ENCODE data around the gene THOP1. TPM values are rescaled to one million over a fixed set of nuclear protein-coding genes. Genes with fewer than 3 reads are reported as not detected.

Gene THOP1
- polyA plus RNA-seq, 2 of the 4 experiments (the other 2 are of a cell fraction): 43.5 to 90.5 TPM

DNA sequence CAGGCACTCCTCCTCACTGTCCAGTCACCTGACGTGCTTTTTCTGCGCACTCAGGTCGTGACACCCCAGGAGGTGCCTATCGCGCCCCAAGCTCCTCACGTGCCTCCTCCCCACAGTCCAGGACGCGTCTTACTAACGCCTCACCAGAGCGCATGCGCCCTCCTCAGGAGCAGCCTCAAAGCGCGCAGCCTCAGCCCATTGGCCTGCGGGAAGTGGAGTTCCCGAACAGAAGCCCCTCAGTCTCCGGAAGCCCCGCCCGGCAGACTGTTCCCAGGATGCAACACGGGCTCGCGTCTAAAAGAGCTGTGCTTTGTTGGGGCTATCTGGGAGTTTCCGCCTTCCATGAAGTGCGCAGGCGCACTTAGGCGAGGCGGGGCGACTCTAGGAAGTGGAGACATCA lies 73.6 kb downstream of the THOP1 start:
- Histone ChIP-seq H3K27ac (no peak overlapping the region), H3K4me2 (no peak overlapping the region), H3K4me3 (no peak overlapping the region), H3K9me3 (peaks cover 49% of the 10 kb centered on the region), H3K4me1 (no peaks in the 10 kb centered on the region)
- ATAC-seq: no peak
- 80% methylated on average over 23 of the region's 27 CpGs for WGBS (ENCODE audit: missing lambda C conversion rate)
- ChIA-PET POLR2A (interaction anchor here (0.5 kb wide), 1 partner anchor 412 kb away, joined by 3 read pairs; no protein-coding TSS in a partner anchor), CTCF (interaction anchor here (0.6 kb wide), 1 partner anchor 39 kb away, joined by 3 read pairs; the partner anchor contains the start of gene ZNF554)
- no peak for TF ChIP-seq PHF8 (IDR thresholded peaks at IDR 0.05; ENCODE audit: borderline replicate concordance, low read depth)
- TF ChIP-seq HOXA7 (CRISPR knock-in tag; IDR thresholded peaks at IDR 0.05): no peak
- FAIRE-seq: no peak
- DNase-seq (ENCODE audit: low read depth in 1 of 2, low spot score in 1 of 2): no peak

DNA sequence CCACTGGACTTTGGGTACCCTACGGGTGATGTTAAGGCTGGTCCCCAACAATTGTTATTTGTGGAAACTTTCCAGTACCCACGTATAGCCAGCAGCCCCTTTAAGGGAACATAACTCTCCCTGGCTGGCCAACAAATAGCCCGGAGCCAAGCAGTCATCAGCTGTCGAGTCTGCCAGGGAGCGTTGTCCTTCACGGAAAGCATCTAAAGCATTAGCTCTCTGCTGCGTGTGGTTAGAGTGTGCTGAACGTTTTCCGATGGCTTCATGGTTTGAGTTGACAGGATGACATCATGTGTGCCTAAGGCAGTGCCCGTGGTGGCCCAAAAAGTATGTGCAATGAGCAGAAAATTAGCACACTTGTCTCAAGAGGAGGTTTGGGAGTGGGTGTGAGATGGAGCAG lies 78.5 kb downstream of the THOP1 start:
- Histone ChIP-seq H3K4me1 (no peaks in the 10 kb centered on the region), H3K27ac (no peak overlapping the region), H3K9me3 (peaks cover 26% of the 10 kb centered on the region; the same call in 2 of the 3 replicates), H3K4me2 (no peak overlapping the region), H3K4me3 (no peak overlapping the region)
- ChIA-PET POLR2A (no interaction called here), CTCF (interaction anchor here (0.6 kb wide), 1 partner anchor 24 kb away, joined by 3 read pairs; no protein-coding TSS in a partner anchor)
- TF ChIP-seq FOSB (CRISPR knock-in tag; IDR thresholded peaks at IDR 0.05): no peak
- no peak for TF ChIP-seq ATOH8 (CRISPR knock-in tag; IDR thresholded peaks at IDR 0.05; ENCODE audit: low read depth)
- no peak for TF ChIP-seq EHMT2 (IDR thresholded peaks at IDR 0.05; ENCODE audit: low read depth)
- TF ChIP-seq HEYL (CRISPR knock-in tag; IDR thresholded peaks at IDR 0.05): no peak
- TF ChIP-seq RARB (CRISPR knock-in tag; IDR thresholded peaks at IDR 0.05): no peak
- DNase-seq (ENCODE audit: low read depth in 1 of 2, low spot score in 1 of 2): no peak
- no peak for ATAC-seq
- 19% methylated on average over 8 of the region's 10 CpGs for WGBS (ENCODE audit: missing lambda C conversion rate)
- FAIRE-seq: no peak

Other genes starting within 250 kb of the THOP1 start
- gene GNG7, start 82.8 kb upstream of the THOP1 start, polyA plus RNA-seq (2011; rRNA removed): 0.04 and 0.08 TPM in 2 replicates
- gene GNG7, start 82.8 kb upstream of the THOP1 start, polyA plus RNA-seq (2017; fragmentation: RNase III; extraction: RNeasy Plus Mini Kit Qiagen cat#74134 plus additional on column Dnase treatment): 0.06 to 0.08 TPM (median 0.07 TPM) in 3 replicates
- 1.6 and 2.5 TPM in 2 replicates for gene DIRAS1, start 64.1 kb upstream of the THOP1 start, polyA plus RNA-seq (2011; rRNA removed)
- 2.6 to 4.3 TPM (median 3.7 TPM) in 3 replicates for gene DIRAS1, start 64.1 kb upstream of the THOP1 start, polyA plus RNA-seq (2017; fragmentation: RNase III; extraction: RNeasy Plus Mini Kit Qiagen cat#74134 plus additional on column Dnase treatment)
- gene SLC39A3, start 45.5 kb upstream of the THOP1 start, polyA plus RNA-seq (2011; rRNA removed): 29.6 and 38.1 TPM in 2 replicates
- gene SLC39A3, start 45.5 kb upstream of the THOP1 start, polyA plus RNA-seq (2017; fragmentation: RNase III; extraction: RNeasy Plus Mini Kit Qiagen cat#74134 plus additional on column Dnase treatment): 25.0 to 28.3 TPM (median 26.5 TPM) in 3 replicates
- gene SGTA, start 2.2 kb upstream of the THOP1 start, polyA plus RNA-seq (2011; rRNA removed): 39.1 and 44.4 TPM in 2 replicates
- 47.6 to 51.6 TPM (median 48.0 TPM) in 3 replicates for gene SGTA, start 2.2 kb upstream of the THOP1 start, polyA plus RNA-seq (2017; fragmentation: RNase III; extraction: RNeasy Plus Mini Kit Qiagen cat#74134 plus additional on column Dnase treatment)
- 0.54 and 0.75 TPM in 2 replicates for gene ZNF554, start 34.4 kb downstream of the THOP1 start, polyA plus RNA-seq (2011; rRNA removed)
- gene ZNF554, start 34.4 kb downstream of the THOP1 start, polyA plus RNA-seq (2017; fragmentation: RNase III; extraction: RNeasy Plus Mini Kit Qiagen cat#74134 plus additional on column Dnase treatment): 0.33 to 0.65 TPM (median 0.63 TPM) in 3 replicates
- gene ZNF555, start 56.0 kb downstream of the THOP1 start, polyA plus RNA-seq (2011; rRNA removed): 2.3 and 3.7 TPM in 2 replicates
- gene ZNF555, start 56.0 kb downstream of the THOP1 start, polyA plus RNA-seq (2017; fragmentation: RNase III; extraction: RNeasy Plus Mini Kit Qiagen cat#74134 plus additional on column Dnase treatment): 1.4 to 1.7 TPM (median 1.5 TPM) in 3 replicates
- not detected in 2 replicates for gene ZNF556, start 81.8 kb downstream of the THOP1 start, polyA plus RNA-seq (2011; rRNA removed)
- gene ZNF556, start 81.8 kb downstream of the THOP1 start, polyA plus RNA-seq (2017; fragmentation: RNase III; extraction: RNeasy Plus Mini Kit Qiagen cat#74134 plus additional on column Dnase treatment): not detected in 3 replicates
- gene ZNF57, start 115.4 kb downstream of the THOP1 start, polyA plus RNA-seq (2011; rRNA removed): 2.6 and 3.3 TPM in 2 replicates
- gene ZNF57, start 115.4 kb downstream of the THOP1 start, polyA plus RNA-seq (2017; fragmentation: RNase III; extraction: RNeasy Plus Mini Kit Qiagen cat#74134 plus additional on column Dnase treatment): 1.9 to 2.5 TPM (median 2.2 TPM) in 3 replicates
- 3.4 and 4.1 TPM in 2 replicates for gene ZNF77, start 159.5 kb downstream of the THOP1 start, polyA plus RNA-seq (2011; rRNA removed)
- 1.7 to 1.9 TPM (median 1.7 TPM) in 3 replicates for gene ZNF77, start 159.5 kb downstream of the THOP1 start, polyA plus RNA-seq (2017; fragmentation: RNase III; extraction: RNeasy Plus Mini Kit Qiagen cat#74134 plus additional on column Dnase treatment)
- 3.1 and 6.1 TPM in 2 replicates for gene TLE6, start 192.1 kb downstream of the THOP1 start, polyA plus RNA-seq (2011; rRNA removed)
- gene TLE6, start 192.1 kb downstream of the THOP1 start, polyA plus RNA-seq (2017; fragmentation: RNase III; extraction: RNeasy Plus Mini Kit Qiagen cat#74134 plus additional on column Dnase treatment): 4.2 to 5.4 TPM (median 5.1 TPM) in 3 replicates
- gene TLE2, start 243.8 kb downstream of the THOP1 start, polyA plus RNA-seq (2011; rRNA removed): 2.1 and 2.7 TPM in 2 replicates
- gene TLE2, start 243.8 kb downstream of the THOP1 start, polyA plus RNA-seq (2017; fragmentation: RNase III; extraction: RNeasy Plus Mini Kit Qiagen cat#74134 plus additional on column Dnase treatment): 1.9 to 3.1 TPM (median 2.6 TPM) in 3 replicates

Measured in A549 (cell line).